AG04449 (cell line): ENCODE data around the gene EIF3B.
"Not testable (repeated sequence)": the region's sequence is repeated elsewhere in the genome, so short reads cannot be mapped to it uniquely, and the experiment has no call there.

Experiments used
- CTCF ChIA-PET: fragments of 350-600 bp; formaldehyde crosslinking; extraction: SDS; loops from one replicate; lab custom pipeline; 2021; ENCODE audit warnings: antibody characterized with exemption; lab: Yijun Ruan, JAX
- POLR2A ChIA-PET: fragments of 400-600, 350-600 bp; formaldehyde crosslinking; extraction: SDS; loops from one replicate; lab custom pipeline; 2020; ENCODE audit warnings: antibody characterized with exemption, inconsistent platforms; lab: Yijun Ruan, JAX
- DNase-seq: peaks from one replicate; pipeline ENCODE4 v3.0.0-alpha.2; 2010; ENCODE audit warnings: low read depth, low spot score
- H3K4me3 ChIP-seq: 2 replicates; pipeline ENCODE4 v1.5.1; 2011; ENCODE audit warnings: low read depth, mild to moderate bottlenecking, control low read depth, low read length
- CTCF ChIP-seq: IDR thresholded peaks from one replicate; pipeline ENCODE4 v1.5.1; 2011; ENCODE audit warnings: mild to moderate bottlenecking, moderate library complexity, low read length, control low read depth, inconsistent platforms; ENCODE audit not compliant: insufficient read depth; ENCODE audit errors: missing control alignments

Gene EIF3B

GRCh38 chr7:2411049-2411448, 56.4 kb downstream of the EIF3B start:
- POLR2A ChIA-PET: no interaction called here
- no peak for TF ChIP-seq CTCF
- CTCF ChIA-PET: no interaction called here
- no peak overlapping the region for H3K4me3 ChIP-seq
- no peak for DNase-seq

GRCh38 chr7:2411815-2412586, 57.4 kb downstream of the EIF3B start:
- H3K4me3 ChIP-seq: no peak overlapping the region
- TF ChIP-seq CTCF: no peak
- ChIA-PET CTCF (interaction anchor here (0.6 to 1.3 kb wide), 5 partner anchors 8 to 57 kb away, joined by 3 to 4 read pairs (median 3); partner anchors contain the start of gene CHST12), POLR2A (interaction anchor here (0.6 to 1.4 kb wide), 2 partner anchors 9 to 12 kb away, joined by 3 to 6 read pairs; partner anchors contain the start of gene CHST12)
- no peak for DNase-seq

- no peak for TF ChIP-seq CTCF
- no peak for DNase-seq
- H3K4me3 ChIP-seq: no peak overlapping the region
- POLR2A ChIA-PET: interaction anchor here (0.6 to 1.4 kb wide), 2 partner anchors 10 to 13 kb away, joined by 3 to 6 read pairs; partner anchors contain the start of gene CHST12
- CTCF ChIA-PET: interaction anchor here (0.6 to 1.3 kb wide), 6 partner anchors 9 to 59 kb away, joined by 3 to 4 read pairs (median 3); partner anchors contain the start of gene CHST12
Observed at GRCh38 chr7:2412587-2413201, 58.1 kb downstream of the EIF3B start.

- ChIA-PET CTCF (interaction anchor here (1.4 kb wide), 1 partner anchor 10 kb away, joined by 4 read pairs; no protein-coding TSS in a partner anchor), POLR2A (no interaction called here)
- DNase-seq: no peak
- TF ChIP-seq CTCF: no peak
- no peak overlapping the region for H3K4me3 ChIP-seq
Observed at GRCh38 chr7:2416063-2416462, 61.4 kb downstream of the EIF3B start.

- no peak overlapping the region for H3K4me3 ChIP-seq
- DNase-seq: no peak
- ChIA-PET POLR2A (no interaction called here), CTCF (interaction anchor here (1.4 kb wide), 1 partner anchor 11 kb away, joined by 4 read pairs; no protein-coding TSS in a partner anchor)
- no peak for TF ChIP-seq CTCF
Observed at GRCh38 chr7:2416650-2417049, 62.0 kb downstream of the EIF3B start.

- H3K4me3 ChIP-seq, CTCF ChIA-PET, DNase-seq: not testable (repeated sequence)
- POLR2A ChIA-PET: interaction anchor here (1.2 kb wide), 1 partner anchor 9 kb away, joined by 3 read pairs; no protein-coding TSS in a partner anchor
Observed at GRCh38 chr7:2417178-2417577, 62.6 kb downstream of the EIF3B start.
